Type B pancreatic cell (in vitro differentiated cells): ENCODE measurements around the gene PLCL1. TPM values are rescaled to one million over a fixed set of nuclear protein-coding genes. Genes with fewer than 3 reads are reported as not detected.

Source experiments
- DNase-seq: peaks from one replicate; pipeline ENCODE4 v3.0.0; 2021; ENCODE audit warnings: mixed read lengths; ENCODE audit not compliant: unreplicated experiment; ENCODE audit errors: extremely low spot score
- H3K27ac Mint-ChIP-seq: 2 replicates; pipeline ENCODE4 v1.8.0; 2021; ENCODE audit warnings: mild to moderate bottlenecking, mixed read lengths
- H3K27me3 Mint-ChIP-seq: 2 replicates; pipeline ENCODE4 v1.8.0; 2021; ENCODE audit warnings: mixed read lengths
- H3K36me3 Mint-ChIP-seq: 2 replicates; pipeline ENCODE4 v1.8.0; 2021; ENCODE audit warnings: mixed read lengths
- H3K4me1 Mint-ChIP-seq: one replicate; pipeline ENCODE4 v1.8.0; 2021; ENCODE audit warnings: mixed read lengths; ENCODE audit not compliant: unreplicated experiment
- H3K4me3 Mint-ChIP-seq: 2 replicates; pipeline ENCODE4 v1.8.0; 2021; ENCODE audit warnings: mild to moderate bottlenecking, mixed read lengths
- H3K9me3 Mint-ChIP-seq: 2 replicates; pipeline ENCODE4 v1.8.0; 2021; ENCODE audit warnings: mixed read lengths
- CTCF ChIP-seq: fragments of 200-600 bp; sonication (generic); conservative IDR thresholded peaks from 2 replicates; pipeline ENCODE4 v1.5.0; 2021; ENCODE audit warnings: antibody characterized with exemption, mild to moderate bottlenecking
- total RNA-seq: library from RNA; stranded (reverse); gene quantifications from 2 replicates; pipeline ENCODE4 v1.2.1, GENCODE V29; 2021; ENCODE audit warnings: low replicate concordance

The PLCL1 gene
- total RNA-seq, 1 donor from 2014 or later, result 4.4 TPM

- H3K4me3 Mint-ChIP-seq, result no peak overlapping the region
- peaks cover 3% of the 10 kb centered on the region for H3K9me3 Mint-ChIP-seq
- no peak for DNase-seq
- H3K27me3 Mint-ChIP-seq, result no peaks in the 10 kb centered on the region
- H3K4me1 Mint-ChIP-seq, result no peaks in the 10 kb centered on the region
- H3K36me3 Mint-ChIP-seq, result no peaks in the 10 kb centered on the region
- H3K27ac Mint-ChIP-seq, result no peak overlapping the region
- no peak for TF ChIP-seq CTCF
Measured at GRCh38 chr2:197958592-197959150, 154.3 kb downstream of the PLCL1 start.

- no peak for DNase-seq
Measured at GRCh38 chr2:197959383-197959782, 155.0 kb downstream of the PLCL1 start.

GRCh38 chr2:197960786-197961185, 156.4 kb downstream of the PLCL1 start:
- Mint-ChIP-seq H3K27me3 (no peaks in the 10 kb centered on the region), H3K9me3 (peaks cover 12% of the 10 kb centered on the region), H3K27ac (no peak overlapping the region), H3K36me3 (no peaks in the 10 kb centered on the region), H3K4me3 (no peak overlapping the region), H3K4me1 (no peaks in the 10 kb centered on the region)
- no peak for TF ChIP-seq CTCF
- DNase-seq, result no peak

More at GRCh38 chr2:197959383-197959782, 155.0 kb downstream of the PLCL1 start:
- Mint-ChIP-seq H3K4me3 (no peak overlapping the region), H3K36me3 (no peaks in the 10 kb centered on the region), H3K27ac (no peak overlapping the region), H3K4me1 (no peaks in the 10 kb centered on the region), H3K27me3 (no peaks in the 10 kb centered on the region), H3K9me3 (peaks cover 3% of the 10 kb centered on the region)
- no peak for TF ChIP-seq CTCF

- Mint-ChIP-seq H3K27ac (no peak overlapping the region), H3K4me1 (no peaks in the 10 kb centered on the region), H3K36me3 (no peaks in the 10 kb centered on the region), H3K27me3 (no peaks in the 10 kb centered on the region), H3K9me3 (peaks cover 12% of the 10 kb centered on the region), H3K4me3 (no peak overlapping the region)
- TF ChIP-seq CTCF, result no peak
- DNase-seq, result no peak
Measured at GRCh38 chr2:197964720-197965119, 160.3 kb downstream of the PLCL1 start.

- Mint-ChIP-seq H3K4me3 (no peak overlapping the region), H3K27me3 (no peaks in the 10 kb centered on the region), H3K27ac (no peak overlapping the region), H3K9me3 (peaks cover 12% of the 10 kb centered on the region), H3K4me1 (no peaks in the 10 kb centered on the region), H3K36me3 (no peaks in the 10 kb centered on the region)
- no peak for TF ChIP-seq CTCF
- DNase-seq, result no peak
Measured at GRCh38 chr2:197965756-197966155, 161.4 kb downstream of the PLCL1 start.
